Urothelium cell line (cell line): ENCODE results near the gene NKD2.
"Not testable (repeated sequence)": the region's sequence is repeated elsewhere in the genome, so short reads cannot be mapped to it uniquely, and the experiment has no call there.

Experiments used
- DNase-seq: peaks from one replicate; pipeline ENCODE4 v3.0.0; 2011; ENCODE audit warnings: low spot score, mixed read lengths
- FAIRE-seq: peaks from 2 replicates; lab custom pipeline; 2011; peaks lifted over from hg19 to GRCh38; lab: Jason Lieb, UNC

NKD2 gene, protein sequence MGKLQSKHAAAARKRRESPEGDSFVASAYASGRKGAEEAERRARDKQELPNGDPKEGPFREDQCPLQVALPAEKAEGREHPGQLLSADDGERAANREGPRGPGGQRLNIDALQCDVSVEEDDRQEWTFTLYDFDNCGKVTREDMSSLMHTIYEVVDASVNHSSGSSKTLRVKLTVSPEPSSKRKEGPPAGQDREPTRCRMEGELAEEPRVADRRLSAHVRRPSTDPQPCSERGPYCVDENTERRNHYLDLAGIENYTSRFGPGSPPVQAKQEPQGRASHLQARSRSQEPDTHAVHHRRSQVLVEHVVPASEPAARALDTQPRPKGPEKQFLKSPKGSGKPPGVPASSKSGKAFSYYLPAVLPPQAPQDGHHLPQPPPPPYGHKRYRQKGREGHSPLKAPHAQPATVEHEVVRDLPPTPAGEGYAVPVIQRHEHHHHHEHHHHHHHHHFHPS

DNA sequence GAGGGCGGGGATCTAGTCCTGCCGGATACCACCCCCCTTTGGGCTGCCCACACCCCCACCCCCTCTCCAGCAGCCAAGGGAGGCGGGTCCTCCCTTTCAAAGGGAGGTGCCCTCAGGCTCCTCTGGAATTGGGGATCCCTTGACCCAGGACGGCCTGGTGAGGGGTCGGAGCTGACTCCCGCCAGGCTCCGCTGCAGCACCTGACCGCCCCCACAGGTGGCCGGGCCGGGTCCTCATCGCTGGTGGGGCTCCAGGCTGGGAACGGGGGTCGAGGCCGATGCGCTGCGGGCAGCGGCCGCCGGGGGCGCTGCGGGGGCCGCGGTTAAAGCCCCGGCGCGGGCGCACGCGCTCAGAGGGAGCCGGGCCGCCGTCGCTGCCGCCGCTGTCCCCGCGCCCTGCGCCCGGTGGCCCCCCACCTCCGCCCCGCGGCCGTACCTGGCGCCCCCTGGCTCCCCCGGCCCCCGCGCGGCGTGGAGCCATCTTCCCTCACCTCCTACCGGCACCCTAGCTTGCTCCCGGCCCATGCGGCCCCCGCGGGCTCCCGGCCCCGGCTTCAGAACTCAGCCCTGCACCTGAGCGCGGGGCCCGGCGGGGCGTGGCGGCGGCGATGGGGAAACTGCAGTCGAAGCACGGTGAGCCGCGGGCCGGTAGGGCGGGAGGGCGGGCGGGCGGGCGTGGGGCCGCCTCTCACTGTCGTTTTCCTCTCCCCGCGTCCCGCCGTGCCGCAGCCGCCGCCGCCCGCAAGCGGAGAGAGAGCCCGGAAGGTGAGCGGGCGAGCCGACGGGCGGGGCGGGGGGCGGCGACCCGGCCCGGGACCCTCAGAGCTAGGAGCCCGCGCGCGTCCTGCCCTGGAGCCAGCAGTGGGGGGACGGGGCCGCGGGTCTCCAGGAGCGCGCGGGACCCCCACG is at the start of gene NKD2:
Gene NKD2 (plus strand): TSS at position 352 of the 908 bp plus-strand sequence. CDS start 256 bp downstream, at position 608.
- FAIRE-seq = no peak

DNA sequence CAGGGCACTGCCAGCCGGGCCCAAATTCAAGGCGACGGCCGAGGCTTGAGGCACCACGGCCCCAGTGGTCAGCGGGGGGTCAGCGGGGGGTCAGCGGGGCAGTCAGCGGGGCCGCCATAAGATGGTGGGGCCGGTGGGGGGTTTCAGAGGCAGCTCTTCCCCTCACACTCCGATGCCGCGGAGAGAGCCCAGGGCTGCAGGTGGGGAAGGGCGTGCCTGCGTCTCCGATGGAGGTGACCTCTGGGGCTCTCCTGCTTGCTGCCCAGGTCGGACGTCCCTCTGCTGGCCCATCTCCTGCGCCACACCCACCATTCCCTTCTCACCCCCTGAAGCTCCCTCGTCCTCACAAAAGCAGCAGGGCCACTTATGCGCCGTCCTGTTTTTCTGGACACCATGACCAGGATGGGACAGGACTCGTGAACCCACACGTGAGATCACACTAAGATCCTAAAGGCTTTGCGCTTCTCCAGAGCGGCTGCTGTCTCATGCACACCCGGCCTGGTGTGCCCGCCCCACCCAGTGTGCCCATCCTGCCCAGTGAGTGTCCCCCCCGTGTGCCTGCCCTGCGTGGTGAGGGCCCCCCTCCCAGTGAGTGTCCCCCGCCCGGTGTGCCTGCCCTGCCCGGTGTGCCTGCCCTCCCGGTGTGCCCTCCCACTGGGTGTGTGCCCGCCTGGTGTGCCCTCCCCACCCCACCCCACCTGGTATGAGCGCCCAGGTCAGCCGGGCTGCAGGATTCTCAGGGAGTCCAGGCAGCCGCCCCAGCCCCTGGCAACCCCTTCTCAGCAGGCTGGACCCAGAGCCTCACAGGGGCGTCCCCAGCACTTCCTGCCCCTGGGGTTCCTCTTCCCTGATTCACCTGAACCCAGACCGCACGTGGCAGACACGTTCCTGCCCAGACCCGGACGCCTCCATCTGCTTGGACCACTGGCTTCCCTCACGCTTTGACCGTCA is 48.7 kb upstream of the NKD2 start:
- FAIRE-seq (peak; percentile 13), DNase-seq (no peak)

More for the DNA sequence above, at the start of gene NKD2:
- peak; percentile 70 for DNase-seq

DNA sequence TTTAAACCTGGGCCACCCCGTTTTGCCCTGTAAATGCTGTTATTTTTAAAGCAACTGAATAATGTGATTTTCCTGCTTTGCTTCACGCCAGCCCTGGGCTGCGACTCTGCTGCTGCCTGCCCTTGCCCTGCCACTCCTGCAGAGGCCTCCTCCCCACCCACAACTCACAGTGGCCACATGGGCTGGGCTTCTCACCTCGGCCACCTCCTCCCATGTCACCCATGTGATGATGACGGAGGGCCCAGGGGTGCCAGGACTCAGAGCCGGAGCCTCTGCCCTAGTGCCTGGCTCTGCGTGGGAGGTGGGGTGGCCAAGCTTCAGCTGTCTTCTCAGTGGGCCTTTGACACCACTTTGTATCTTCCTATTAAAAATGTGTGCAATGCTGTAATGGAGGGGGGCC is 48.1 kb upstream of the NKD2 start:
- FAIRE-seq (no peak), DNase-seq (no peak)

DNA sequence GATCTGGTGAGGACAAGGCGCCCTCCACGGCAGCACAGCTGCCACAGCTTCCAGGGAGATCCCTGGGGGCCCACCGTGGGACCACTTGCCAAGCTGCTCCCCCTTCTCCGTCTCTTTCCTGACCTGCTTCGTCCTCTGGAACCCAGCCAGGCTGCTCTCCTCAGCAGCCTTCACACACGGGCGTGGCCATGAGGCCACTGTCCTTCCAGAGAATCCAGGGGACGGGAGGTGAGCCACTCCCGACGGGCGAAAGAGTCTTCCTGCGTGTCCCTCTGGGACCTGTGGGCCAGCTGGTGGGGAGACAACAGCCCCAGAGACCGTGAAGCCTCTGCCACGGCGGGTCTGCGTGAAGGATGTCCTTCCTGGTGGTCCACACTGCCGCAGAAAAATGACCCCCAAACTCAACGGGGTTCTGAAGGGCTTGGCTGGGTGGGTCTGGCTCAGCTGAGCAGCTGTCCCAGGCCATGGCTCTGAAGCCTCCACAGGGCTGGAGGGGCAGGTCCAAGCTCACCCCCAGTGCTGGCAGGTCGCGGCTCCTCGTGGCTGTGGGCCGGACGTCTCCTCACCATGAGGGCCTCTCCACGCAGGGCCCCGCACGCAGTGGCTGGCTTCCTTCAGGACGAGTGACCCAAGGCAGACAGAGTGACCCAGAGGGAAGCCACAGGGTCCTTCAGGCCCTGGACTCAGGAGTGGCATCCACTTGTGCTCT is 47.4 kb upstream of the NKD2 start:
- DNase-seq (no peak), FAIRE-seq (no peak)

DNA sequence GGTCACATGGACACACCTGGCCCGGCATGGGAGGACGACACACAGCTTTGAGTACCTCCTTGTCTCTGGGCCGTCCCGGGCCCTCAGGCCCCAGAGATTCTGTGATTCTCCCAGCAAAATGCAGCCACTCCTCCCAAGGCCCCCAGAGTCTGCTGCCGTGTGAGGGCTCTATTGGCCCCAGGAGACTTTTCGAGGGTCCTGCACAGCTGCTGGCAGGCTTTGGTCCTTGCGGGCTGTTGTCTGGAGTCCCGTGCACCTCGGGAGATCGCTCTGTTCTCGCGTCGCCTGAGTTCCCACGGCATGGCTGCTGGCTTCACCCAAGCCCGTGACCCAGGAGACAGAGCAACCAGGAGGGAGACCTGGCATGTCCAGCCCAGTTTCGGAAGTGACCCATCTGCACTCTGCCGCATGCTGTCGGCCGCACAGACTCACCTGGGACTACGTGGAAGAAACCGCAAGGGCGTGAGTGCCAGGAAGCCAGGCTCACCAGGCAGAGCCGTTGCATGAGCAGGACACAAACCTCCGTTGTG is 46.8 kb upstream of the NKD2 start:
- no peak for FAIRE-seq
- DNase-seq = no peak

DNA sequence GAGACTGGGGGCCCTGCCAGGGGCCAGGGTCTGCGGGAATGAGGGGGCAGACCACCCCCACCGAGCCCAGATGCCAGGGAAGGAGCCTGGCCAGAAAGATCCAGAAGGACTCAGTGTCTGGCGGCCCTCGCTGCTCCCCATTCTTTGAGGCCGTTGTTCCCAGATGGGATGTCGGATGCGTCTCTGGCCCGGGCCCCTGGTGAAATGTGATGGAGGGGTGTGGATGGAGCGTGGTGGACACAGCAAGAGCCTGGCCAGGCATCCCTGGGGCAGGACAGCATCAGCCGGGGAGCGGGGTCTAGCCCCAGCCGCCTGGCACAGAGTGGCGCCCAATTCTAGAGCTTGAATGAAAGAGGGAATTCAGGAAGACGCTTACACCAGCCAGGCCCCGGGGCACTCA is 46.2 kb upstream of the NKD2 start:
- FAIRE-seq (no peak), DNase-seq (no peak)

DNA sequence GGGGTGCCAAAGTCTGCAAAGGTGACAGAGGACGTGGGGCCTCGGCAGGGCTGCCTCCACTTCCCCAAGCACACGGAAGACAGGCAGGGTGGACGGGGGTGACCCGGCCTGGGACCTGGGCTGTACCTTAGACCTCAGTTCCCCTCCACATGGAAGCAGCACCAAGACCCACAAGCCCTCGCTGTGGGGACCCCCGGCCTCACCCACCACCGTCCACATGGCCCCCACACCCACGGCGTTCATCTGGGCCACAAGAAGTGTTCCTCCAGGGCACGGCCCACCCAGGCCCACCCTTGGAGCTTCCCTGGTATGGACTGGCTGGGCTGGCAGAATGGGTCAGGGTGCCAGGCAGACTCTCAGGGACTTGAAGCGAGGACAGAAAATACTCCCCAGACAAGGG is 45.8 kb upstream of the NKD2 start:
- no peak for DNase-seq
- FAIRE-seq = no peak

DNA sequence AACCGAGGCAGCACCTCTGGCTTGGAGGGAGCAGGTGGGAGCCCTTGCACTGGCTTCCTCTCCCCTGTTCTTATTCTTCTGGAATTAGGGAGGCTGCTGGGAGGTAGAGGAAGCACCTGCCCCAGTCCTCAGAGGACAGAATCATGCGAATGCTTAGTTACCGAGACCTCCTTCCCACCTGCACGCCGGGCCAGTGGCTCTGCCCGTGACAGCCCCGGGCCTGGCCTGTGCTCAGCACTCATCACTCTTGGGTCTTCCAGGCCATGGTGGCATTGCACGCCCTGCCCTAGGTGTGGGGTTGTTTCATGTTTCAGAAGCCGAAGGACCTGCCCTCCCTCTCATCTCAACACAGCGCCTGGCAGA is 45.3 kb upstream of the NKD2 start:
- FAIRE-seq (no peak), DNase-seq (no peak)

DNA sequence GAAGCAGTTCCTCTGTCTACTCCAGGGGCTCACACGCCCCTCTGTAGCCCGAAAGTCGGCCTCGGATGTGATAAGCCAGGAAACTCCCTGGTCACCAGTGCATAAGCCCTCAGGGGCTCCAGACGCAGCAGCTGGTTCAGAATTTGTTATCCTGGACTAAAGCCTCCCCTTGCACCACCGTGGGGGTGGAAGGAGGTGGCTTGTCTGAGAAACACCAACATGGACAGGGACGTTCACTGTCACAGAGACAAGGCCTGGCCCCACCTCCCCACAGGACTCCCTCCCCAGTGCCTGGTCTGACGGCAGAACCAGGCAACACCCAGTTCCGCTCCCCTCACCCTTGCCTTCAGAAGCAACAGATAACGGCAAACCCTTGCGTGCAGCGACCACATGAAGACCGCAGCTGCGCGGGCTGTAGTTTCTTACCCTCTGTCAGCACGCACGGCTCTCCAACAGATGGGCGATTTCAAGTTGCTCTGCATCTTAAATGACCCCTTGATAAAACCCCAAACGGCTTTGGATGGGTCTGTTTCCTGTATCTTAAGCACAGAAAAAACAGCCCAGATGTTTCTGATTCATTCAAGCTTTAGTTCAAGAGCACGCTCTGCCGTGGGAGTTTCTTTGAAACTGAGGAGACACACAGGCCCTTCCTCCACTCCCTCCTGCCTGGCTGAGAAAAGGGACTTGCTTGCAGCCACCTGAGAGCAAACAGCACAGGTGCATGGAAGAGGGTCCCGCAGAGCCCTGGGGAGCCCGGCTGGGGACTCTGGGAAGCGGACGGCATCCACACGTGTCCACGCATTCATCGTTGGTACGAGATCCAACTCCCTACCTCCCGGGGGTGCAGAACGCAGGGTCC is 44.7 kb upstream of the NKD2 start:
- no peak for DNase-seq

DNA sequence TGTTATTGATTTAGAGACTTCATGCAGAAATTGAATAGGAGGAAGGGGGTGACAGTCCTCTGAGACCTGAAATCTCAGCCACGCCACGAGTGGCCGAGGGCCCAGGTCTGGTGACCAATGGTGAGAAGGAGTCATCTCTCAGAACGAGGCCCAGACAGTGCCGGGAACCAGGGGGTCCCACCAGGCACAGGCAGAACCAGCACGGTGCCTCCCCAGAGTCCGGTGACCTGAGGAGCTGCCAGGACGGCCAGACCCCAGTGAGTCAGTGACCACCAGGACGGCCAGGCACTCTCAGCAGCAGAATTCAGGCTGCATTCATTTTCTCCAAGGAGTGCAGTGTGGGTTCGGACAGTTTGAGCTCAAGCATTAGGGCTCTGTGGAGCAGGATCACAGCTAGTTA is 43.8 kb upstream of the NKD2 start:
- no peak for FAIRE-seq
- DNase-seq = no peak

More for the DNA sequence above, 44.7 kb upstream of the NKD2 start:
- FAIRE-seq = no peak

DNA sequence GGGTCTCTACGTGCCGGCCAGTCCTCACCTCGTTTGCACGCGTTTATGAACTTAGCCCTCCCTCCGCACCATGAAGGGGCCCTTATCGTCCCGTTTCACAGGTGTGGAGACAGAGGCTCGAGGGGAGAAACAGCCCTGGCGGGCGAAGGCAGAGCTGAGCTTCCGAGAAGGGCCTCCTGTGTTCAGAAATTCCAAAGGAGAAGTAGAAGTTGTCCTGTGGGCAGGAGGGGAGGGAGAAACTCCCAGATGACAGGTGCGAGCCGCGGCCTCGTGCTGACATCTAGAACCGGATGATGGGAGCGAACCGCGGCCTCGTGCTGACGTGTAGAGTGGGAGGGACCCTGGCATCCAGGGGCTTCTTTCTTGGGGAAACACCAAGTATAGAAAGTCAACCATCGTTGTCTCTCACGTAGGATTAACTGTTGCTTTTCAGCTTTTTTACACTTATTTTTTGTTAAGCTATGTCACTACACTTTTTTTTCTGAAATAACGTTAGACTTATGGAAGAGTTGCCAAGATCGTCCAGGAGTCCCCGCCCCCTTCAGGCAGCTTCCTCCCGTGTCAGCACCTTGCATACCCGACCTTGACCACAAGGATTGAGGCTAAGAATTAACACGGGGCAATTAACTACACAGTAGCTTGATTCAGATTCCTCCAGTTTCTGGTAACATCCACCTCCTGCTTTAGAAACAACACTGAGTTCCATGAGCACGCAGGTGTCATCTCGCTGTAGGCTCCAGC is 42.8 kb upstream of the NKD2 start:
- DNase-seq = no peak
- FAIRE-seq = no peak

DNA sequence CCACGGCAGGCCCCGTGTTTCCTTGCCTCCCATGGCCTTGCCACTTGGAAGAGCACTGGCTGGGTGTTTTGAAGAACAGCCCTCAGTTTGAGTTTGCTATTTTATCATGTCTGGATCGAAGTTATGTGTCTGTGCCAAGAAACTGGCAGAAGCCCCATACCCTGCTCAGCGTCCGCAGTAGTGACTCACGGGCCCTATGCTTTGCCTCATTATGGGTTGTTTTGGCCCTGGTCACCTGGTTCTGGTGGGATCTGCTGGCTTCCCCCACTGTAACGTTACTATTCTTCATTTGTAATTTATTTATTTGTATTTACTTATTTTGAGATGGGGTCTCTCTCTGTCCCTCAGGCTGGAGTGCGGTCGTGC is 42.3 kb upstream of the NKD2 start:
- FAIRE-seq = no peak
- no peak for DNase-seq

DNA sequence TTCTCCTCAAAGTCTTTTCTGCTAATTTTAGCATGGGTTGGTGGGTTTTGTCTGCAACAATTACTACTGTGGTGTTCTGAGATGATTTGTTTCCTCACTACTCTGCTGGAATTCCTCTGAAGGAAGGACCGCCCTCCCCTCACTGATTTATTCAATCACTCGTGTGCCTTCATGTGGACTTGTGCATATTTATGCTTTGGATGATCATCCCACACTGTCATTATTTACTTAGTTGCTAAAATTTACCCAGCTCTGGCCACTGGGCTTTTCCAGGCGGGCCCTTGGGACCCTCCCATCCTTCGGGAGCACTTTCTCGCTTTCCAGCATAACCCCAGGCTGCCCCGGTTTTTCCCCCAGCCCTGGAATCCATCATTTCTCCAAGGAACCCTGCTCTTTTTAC is 41.7 kb upstream of the NKD2 start:
- DNase-seq (no peak), FAIRE-seq (no peak)

DNA sequence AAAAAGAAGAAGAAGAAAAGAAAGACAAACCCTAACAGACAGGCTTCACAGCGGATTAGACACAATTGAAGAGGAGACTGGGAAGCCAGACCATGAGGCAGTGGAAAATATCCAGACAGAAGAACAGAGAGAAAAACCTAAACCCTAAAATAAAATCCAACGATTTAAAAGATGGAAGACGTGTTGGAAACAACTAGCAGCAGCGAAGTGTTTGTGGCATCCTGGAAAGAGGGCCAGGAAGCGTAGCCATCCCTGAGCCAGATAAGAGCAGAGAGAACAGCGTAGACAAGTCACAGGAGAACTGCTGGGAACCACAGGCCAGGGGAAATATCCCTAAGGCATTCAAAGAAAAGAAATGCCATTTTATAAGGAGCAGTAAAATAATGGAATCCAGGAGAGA is 39.7 kb upstream of the NKD2 start:
- no peak for FAIRE-seq
- DNase-seq = no peak

DNA sequence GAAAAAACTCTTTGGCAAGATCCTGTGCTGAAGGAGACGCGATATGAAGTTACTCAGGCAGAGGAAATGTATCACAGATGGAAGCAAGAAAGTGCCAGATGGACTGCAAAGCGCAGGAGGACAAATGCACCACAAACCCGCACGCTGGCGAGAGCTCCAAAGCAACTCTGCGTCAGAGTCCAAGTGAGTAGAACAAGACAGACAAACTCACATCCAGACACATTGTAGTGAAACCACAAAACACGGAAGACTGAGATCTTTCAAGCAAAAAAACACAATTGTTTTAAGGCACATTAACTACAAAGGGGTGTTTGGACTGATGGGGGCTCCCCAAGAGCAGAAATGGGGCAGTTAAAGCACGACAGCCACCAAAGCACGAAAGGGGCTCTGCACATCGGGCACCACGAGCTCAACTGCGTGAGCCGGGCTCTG is 39.2 kb upstream of the NKD2 start:
- DNase-seq = no peak
- FAIRE-seq = no peak

DNA sequence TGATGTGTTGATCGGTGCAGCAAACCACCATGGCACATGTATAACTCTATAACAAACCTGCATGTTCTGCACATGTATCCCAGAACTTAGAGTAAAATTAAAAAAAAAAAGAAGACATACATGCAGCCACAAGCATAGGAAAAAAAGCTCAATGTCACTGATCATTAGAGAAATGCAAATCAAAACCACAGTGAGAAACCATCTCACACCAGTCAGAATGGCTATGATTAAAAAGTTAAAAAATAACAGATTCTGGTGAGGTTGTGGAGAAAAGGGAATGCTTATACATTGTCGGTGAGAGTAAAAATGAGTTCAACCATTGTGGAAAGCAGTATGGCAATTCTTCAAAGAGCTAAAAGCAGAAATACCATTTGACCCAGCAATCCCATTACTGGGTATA is 36.0 kb upstream of the NKD2 start:
- not testable (repeated sequence) for DNase-seq, FAIRE-seq

DNA sequence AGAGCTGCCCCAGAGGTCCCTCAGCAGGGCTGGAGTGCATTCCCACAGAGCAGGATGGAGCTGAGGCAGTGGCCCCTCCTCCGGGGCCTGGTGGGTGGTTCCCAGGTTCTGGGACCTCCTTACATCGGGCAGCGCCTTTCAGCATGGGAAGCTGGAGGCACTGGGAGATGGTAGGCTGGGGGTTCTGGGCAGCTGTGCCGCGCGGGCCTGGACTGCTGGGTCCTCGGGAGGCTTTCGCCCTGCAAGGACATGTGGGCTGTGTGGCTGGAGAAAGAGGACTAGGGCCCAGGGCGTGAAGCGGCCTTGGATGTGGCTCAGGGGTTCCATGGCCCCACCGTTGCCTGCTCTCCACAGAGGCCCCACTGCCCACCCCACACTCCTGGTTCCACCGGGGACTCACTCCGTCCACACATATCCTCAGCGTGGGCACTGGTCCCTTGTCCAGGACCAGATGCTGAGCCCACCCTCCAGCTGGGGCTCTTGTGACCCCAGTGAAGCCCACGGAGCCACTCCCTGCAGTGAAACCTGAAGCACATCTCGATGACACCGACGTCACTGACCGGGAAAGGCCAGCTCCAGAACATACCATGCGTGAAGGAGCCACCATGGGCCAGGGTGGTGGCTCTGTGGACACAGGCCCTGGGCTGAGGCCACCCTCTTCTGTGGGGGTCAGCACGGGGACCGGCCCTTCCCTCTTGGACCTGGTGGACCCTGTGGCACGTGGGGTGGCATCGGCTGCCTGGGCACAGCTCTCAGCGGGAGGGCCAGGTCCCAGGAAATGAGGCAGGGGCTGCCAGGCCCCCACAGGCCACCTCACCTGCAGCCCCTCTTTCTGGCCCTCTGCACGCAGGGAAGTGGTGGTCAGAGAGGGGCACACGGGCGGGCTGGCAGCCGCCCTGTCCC is 31.5 kb upstream of the NKD2 start:
- FAIRE-seq = no peak
- DNase-seq = no peak
